CD4-positive, alpha-beta T cell treated with Interleukin-17A for 1 hour (primary cell): ENCODE data around the gene DHRSX.
"Not testable (repeated sequence)": the region's sequence is repeated elsewhere in the genome, so short reads cannot be mapped to it uniquely, and the experiment has no call there.

ENCODE experiments used
- DNase-seq: peaks from one replicate; pipeline ENCODE4 v3.0.0-alpha.2; 2020

The DHRSX gene

GRCh38 chrX:2311501-2311900 is 189.3 kb downstream of the DHRSX start:
- no peak for DNase-seq

- DNase-seq, result no peak
These were observed 198.9 kb downstream of the DHRSX start for GRCh38 chrX:2301901-2302300.

GRCh38 chrX:2299871-2300270 is 200.9 kb downstream of the DHRSX start:
- DNase-seq, result no peak

GRCh38 chrX:2286731-2287130 is 214.0 kb downstream of the DHRSX start:
- DNase-seq, result no peak

- DNase-seq, result no peak
These were observed 216.2 kb downstream of the DHRSX start for GRCh38 chrX:2284601-2285000.

- no peak for DNase-seq
These were observed 216.6 kb downstream of the DHRSX start for GRCh38 chrX:2284133-2284532.

- DNase-seq, result no peak
These were observed 217.5 kb downstream of the DHRSX start for GRCh38 chrX:2283111-2283859.

GRCh38 chrX:2282490-2283090 is 218.2 kb downstream of the DHRSX start:
- DNase-seq, result no peak

GRCh38 chrX:2272337-2272736 is 228.4 kb downstream of the DHRSX start:
- DNase-seq, result no peak

GRCh38 chrX:2271595-2271994 is 229.2 kb downstream of the DHRSX start:
- not testable (repeated sequence) for DNase-seq

GRCh38 chrX:2270783-2271182 is 230.0 kb downstream of the DHRSX start:
- not testable (repeated sequence) for DNase-seq

GRCh38 chrX:2267890-2268289 is 232.9 kb downstream of the DHRSX start:
- DNase-seq, result no peak

- no peak for DNase-seq
These were observed 234.1 kb downstream of the DHRSX start for GRCh38 chrX:2266445-2267349.

- not testable (repeated sequence) for DNase-seq
These were observed 234.9 kb downstream of the DHRSX start for GRCh38 chrX:2265658-2266444.

- no peak for DNase-seq
These were observed 236.4 kb downstream of the DHRSX start for GRCh38 chrX:2264179-2265030.

- no peak for DNase-seq
These were observed 237.6 kb downstream of the DHRSX start for GRCh38 chrX:2263203-2263602.

GRCh38 chrX:2262668-2263055 is 238.1 kb downstream of the DHRSX start:
- no peak for DNase-seq

- no peak for DNase-seq
These were observed 238.7 kb downstream of the DHRSX start for GRCh38 chrX:2261831-2262667.

GRCh38 chrX:2252331-2253065 is 248.3 kb downstream of the DHRSX start:
- no peak for DNase-seq

- DNase-seq, result no peak
These were observed 249.6 kb downstream of the DHRSX start for GRCh38 chrX:2251211-2251610.
